HG02852 (cell line): ENCODE measurements around the gene NEU4.
"Not testable (repeated sequence)": the region's sequence is repeated elsewhere in the genome, so short reads cannot be mapped to it uniquely, and the experiment has no call there.

ENCODE experiments used
- ATAC-seq: cut with Tn5 transposase; IDR thresholded peaks from one replicate; pipeline ENCODE4 v1.9.1; 2021; ENCODE audit warnings: mild to moderate bottlenecking, moderate library complexity; ENCODE audit not compliant: unreplicated experiment

The NEU4 gene

DNA sequence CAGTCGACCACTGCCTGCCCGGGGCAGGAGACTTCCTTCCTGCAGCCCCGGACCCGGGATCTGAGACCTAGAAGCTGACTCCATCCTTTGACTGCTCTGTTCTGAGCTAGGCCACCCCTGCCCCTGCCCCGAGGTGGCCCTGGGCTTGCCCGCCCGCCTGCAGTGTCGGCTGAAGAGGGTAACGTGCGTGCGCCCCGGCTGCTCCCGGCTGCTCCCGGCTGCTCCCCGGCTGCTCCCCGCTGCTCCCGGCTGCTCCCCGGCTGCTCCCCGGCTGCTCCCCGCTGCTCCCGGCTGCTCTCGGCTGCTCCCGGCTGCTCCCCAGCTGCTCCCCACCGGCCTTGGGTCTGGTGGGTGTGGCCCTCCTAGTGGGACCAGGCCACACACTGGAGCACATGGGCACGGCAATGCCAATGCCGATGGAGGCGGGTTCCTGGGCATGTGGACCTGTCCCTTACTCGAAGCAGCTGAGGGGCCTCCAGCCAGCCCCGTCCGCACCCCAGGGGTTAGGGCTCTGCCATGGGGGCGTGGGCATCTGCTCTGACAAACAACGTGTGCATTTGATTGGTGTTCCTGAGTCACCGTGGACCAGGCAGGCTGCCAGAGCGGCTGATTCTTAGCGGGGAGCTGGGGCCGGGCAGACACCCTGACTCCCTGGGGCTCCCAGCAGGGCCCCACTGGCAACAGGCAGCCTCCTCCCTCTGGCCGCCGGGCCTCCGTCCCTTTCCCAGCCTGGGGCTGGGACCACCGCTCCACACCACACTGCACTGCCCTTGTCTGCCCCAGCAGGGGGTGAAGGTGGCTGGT lies 34.4 kb upstream of the NEU4 start:
- ATAC-seq: no peak

DNA sequence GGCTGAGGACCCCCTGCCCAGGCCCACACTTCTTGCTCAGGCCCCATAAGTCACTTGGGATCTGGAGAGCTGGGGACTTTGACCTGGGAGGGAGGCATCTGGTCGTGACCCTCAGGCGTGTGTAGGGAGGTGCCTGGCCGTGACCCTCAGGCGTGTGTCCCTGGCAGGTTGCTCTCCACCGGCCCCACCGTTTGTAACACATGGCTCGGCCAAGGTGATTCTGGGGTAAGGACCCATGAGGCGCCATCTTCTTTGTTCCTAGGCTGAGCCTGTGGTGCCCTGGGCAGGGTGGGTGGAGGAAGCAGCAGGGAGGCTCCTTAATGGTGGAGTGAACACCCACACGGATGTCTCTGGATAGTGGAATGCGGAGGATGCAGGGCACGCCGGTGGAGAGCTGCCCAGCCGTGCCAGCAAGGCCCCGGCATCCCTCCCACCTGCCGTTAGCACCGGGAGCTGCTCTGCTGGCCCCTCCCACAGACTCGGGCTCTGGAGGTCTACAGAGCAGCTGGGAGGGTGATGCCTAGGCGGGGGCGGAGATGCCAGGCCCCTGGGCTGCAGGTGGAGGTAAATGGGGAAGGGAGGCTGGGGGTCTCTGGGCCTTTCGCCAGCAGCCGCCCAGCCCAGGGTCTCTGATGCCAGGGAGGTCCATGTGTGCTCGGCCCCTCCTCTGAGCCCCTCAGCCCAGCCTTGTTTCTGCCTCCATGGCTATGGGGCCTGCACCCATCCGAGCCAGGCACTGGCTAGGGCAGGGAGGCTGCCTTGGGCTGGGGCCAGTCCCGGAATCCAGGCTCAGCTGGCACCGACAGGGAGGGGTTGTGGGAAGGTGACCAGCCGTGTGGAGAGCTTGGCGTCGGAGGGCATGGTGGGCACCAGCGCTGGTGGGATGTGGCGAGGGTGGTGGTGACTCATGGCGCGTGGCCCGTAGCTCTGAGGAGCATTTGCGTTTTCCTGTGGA lies 33.5 kb upstream of the NEU4 start:
- no peak for ATAC-seq

DNA sequence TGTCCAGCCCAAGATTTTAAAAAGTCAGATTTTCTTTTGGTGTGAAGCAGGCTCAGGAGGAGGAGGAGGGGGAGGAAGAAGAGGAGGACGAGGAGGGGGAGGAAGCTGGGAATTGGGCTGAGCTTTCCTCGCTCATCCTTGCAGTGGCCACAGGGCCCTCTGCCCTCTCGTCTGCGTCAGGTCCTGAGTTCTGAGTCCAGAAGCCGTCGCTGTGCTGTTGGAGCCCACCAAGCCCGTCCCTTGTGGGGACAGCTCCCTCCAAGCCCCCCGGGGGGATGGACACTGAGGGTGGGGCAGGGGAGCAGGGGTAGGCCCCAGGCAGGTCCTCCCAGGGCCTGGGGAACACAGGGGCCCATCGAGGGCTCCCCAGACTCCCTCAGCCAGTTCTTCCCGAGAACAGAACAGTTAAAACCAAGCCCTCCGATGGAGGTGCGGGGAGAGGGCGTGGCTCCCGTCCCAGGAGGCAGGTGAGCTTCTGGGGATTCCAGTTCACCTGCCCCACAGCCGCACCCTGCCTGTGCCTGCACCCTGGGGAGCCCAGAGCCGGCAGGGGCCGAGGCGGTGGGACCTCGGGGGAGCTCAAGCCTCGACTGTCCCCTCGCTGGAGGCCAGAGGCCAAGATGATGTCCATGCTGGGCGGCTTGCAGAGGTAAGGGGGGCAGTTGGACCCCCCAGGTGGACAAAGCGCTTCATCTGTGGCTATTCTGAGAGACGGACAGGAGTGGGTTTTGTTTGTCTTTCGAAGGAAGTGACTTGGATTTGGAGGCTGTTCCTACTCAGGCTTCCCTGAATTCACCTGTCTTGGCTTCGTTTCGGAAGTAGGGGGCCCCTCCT lies 32.4 kb upstream of the NEU4 start, which contains the start of gene GAL3ST2:
Gene GAL3ST2, plus strand, starts transcription at position 487 of the 834 bp plus-strand sequence. Its CDS starts 134 bp downstream, at position 621.
- ATAC-seq: no peak

DNA sequence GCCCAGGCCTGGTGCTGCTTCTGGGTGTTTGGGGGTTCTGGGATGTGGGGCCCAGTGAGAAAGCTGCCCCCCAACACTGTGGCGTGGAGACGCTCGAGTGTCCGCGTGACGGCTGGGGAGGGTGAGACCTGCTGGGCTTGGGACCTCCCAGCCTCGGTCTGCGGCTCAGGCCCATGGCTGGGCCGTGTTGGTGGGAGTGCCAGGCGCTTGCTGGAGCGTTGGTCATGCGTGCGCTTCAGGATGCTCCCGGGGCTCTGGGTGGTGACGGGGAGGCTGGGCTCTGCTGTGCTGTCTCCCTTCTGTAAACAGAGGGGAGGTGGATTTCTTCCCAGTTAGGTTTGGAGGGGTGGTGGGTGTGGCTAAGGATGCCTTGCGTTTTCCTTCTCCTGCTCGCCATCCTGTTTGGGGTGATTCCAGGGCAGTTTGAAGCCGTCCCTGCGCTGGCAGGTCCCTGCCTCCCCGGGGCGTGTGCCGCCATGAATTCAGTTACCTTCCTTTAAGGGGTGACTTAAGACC lies 31.8 kb upstream of the NEU4 start:
- ATAC-seq: no peak

DNA sequence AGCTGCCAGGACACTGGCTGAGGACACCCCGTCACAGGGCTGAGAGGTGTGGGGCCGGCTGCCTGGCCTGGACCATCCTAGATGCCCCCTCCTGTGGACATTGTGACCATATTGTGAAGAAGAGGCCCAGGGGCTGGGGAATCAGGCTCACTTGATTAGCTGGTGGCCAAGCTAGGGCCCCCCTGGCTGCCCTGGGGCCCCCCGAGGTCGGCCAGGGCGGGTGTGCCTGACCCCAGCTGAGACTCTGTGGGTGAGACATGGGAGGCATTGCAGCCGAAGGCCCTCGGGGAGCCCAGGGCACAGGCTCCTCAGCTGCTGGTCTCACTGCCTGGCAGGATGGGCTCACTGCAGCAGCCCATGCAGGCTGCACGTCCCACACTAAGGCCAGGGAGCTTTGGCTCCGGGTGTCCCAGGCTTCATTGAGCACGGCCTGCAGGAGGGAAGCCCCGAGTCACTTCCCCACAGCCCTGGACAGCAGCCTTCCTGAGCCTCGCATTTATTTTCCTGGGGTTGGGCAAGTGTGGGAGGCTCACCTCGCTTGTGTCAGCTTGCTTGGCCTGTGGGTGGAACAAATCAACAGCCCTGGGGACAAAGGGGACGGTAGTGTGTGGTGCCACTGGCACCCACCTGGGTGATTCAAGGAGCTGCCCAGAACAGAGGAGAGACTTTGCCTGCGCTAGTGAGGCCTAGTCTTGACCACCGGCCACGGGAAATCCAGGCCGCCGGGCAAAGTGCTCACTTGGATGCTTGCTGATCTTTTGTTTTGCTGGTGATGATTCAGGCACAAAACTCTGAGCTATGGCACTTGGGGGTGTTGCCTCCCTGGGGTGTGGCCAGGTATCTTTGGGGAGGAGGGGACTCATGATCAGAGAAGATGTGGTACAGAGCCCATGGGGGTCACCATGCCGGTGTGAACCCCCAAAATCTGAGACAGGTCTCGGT lies 31.0 kb upstream of the NEU4 start:
- ATAC-seq: no peak

DNA sequence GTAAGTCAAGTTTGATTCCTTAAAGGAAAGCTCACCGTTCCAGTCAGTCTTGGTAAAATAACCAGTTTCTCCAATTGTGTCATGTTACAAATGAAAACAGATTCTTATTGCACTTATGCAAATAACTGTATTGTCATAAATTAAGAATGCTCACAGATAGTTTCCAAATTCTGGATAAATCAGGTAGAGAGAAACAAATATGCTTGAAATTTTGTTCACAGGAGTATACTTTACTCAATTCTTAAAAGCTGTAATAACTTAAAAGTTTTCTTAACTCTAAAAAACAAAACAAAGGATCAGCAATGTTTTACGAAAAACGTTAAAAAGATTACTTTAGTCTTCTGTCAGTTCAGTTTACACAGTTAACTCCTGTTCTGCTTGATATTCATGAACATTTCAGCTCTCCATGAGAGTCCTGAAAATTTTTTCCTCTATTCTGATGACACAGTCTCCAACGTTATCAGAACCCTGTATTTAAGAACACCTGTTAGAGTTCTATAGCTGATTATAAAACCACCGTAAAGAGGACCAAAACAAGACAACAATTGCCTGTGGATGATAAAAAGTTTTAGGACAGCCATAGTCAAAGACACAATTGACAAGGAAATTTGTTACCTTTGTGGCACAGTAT lies 27.9 kb upstream of the NEU4 start:
- no peak for ATAC-seq

DNA sequence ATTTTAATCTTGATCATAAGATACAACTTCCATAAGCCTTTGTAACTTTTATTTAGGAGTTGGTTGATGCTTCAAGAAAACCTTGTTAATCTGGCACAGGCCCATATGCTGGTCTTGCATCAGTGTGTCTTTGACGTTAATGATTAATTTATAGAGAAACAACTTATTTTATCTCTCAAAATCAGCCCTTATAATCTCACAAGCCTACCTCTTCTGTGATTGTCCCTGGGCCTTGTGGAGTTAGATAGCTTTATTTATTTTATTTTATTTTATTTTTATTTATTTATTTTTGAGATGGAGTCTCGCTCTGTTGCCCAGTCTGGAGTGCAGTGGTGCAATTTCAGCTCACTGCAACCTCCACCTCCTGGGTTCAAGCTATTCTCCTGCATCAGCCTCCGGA lies 26.9 kb upstream of the NEU4 start:
- not testable (repeated sequence) for ATAC-seq

DNA sequence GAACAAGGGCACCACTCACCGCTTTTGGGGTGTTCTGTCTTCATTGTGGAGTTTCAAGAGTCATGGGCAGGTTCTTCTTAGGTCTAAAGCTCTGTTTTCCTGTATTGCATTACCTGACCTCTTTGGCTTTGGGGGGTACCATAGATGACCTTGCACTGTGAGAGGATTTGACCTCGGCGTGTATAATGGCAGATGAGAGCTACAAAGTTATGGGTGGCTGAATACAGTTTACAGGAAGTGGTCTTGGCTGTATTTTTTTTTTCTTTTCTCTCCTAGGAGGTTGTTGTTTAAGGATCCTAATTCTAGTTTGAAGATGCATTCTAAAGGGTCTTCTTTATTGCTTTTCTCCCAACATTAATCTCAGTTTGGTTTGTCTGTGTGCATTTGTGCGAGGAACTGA lies 20.9 kb upstream of the NEU4 start:
- ATAC-seq: no peak

DNA sequence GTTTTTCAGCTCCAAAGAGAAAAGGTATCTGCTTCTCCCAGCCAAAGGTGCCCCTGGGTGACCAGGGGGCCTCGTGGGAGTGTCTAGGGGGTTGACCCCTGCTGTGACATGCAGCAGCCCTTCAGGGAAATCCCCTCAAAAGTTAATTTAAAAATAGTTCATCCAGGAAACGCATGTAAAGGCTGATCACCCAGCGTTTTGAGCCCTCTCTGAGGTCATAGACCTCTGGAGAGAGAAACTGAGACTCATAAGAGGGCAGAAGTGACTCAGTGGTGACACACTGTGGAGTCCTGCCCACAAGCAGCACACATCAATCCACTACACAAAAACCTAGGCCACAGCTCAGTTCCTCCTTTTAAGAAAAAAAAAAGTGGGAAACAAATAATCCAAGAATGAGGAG lies 20.4 kb upstream of the NEU4 start:
- ATAC-seq: no peak

DNA sequence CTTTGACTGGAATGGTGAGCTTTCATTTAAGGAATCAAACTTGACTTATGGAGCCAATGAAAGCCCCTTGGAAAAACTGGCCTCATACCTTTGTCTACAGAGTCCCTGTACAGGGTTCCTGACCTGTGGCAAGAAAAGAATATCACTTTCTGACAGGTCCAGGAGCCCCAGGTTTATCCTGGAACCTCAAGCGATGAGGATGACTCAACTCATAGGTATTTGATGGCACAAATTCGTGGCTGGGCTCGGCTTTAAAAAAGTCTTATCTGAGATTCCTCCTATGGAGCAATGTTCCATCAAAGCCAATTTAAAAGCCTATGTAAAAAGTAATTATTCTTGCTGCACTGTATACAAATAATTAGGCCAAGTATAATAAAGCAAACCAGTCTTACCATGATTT lies 17.6 kb upstream of the NEU4 start:
- ATAC-seq: not testable (repeated sequence)

DNA sequence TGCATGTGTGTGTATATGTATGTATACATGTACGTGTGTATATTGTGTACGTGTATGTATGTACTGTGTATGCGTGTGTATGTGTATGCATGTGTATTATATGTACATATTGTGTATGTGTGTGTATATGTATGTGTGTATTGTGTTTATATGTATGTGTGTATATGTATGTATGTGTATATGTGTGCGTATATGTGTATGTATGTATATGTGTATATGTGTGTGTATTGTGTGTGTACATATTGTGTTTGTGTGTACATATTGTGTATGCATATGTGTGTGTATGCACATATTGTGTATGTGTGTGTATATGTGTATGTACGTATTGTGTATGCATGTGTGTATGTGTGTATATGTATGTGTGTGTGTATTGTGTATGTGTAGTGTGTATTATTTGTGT lies 15.6 kb upstream of the NEU4 start:
- no peak for ATAC-seq

DNA sequence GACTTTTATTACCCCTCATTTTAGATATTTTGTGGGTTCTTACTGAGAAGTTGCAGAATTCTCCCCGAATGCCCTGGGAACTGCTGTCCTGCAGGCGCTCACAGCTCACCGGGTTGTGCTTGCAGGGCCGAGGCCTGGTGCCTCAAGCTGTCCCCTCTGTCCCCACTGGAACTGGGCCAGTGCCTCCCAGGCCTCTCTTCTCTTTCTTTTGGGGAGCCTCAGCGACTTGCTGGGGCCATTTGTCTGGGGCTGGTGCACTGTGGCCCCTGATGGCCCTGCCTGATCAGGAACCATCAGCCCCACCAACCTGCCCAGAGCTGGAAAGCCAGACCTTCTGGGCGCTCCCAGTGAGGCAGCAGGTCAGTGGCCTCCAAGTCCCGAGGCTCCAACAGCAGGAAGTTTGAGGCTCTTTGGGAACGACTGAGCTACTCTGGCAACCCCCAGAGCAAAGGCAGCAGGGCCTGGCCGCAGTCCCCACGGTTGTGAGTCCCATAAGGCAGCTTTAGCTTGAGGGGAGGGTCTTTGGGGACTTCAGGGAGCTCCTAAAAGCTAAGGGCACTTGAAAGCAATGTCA lies 14.7 kb upstream of the NEU4 start:
- ATAC-seq: no peak

DNA sequence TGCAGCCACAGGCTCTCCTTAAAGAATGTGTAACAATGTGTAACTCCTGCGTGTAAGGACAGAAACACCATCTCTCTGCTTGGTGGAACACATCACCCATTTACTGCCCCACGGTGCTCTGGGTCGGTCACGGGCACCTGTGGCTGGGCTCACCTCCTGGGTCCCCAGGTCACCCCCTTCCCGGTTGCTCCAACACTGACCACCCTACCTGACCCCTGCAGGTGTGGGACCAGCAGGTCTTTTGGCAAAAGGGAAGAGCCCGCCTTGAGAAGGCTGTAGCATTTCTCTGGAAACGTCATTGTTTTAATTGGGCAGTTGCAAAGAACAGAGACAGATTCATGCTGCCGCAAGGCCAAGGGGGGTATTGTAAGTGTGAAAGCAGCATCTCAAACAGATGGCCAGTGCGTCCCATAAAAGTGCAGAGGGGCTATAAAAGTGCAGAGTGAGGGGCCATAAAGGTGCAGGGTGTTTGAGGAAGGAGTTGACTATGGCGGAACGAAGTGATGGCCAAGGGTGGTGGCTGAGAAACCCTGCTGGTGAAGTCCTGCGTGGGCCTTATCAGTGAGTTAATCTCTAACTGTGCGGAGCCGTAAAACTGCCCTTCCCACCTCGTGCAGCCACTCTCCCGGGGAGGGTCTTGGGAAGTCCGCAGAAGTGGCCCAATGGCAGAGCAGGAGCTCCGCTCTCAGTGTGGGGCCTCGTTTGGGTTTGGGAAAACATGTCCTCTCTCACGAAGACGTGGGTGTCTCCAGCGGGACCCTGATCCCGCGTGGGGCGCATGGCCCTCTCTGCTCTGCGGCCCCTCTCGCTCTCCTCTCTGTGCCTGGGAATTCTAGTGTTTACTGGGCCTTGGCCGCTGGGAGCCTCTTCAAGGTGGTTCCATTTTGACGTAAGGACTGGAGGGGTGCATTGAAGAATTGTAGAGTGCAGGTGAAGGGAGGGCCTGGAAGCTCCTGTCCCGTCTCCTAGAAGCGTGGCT lies 13.7 kb upstream of the NEU4 start:
- no peak for ATAC-seq

DNA sequence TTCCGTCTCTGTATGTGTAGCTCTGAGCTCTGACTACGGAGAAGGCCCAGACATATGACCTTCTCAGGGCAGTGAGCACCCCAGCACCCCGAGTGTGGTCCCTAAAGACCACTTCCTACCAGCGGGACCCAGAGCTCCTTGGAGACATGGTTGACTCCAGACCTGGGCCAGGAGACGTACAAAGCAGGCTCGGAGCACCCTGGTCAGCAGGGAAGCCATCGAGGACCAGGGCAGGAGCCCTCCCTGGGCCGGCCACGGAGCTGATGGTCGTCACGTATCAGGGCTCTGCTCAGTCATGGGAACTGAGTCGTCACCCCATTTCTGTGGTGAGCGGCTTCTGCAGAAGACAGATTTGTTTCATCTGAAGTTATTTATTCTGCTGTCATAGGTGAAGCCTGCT lies 12.8 kb upstream of the NEU4 start:
- no peak for ATAC-seq

DNA sequence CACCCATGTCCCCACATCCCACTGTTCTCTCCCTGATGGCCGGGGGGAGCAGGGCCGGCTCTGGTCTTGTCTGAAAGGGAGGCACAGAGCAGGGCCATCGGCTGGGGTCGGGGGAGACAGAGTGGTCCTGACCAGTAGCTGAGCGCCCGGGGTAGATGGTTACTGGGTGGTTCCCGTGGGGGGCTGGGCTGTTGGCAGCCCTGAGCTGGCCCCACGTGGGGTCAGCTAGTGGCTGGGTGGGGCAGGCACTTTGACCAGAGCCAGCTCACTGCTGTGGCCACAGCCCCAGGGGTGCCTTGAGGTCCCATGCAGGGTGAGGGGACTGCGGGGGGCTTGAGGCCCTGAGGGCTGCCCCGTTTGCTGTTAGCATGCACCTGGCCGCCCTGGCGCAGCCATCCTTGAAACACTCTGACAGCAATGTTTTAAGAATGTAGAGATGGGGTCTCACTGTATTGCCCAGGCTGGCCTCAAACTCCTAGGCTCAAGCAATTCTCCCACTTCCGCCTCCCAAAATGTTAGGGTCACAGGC lies 12.3 kb upstream of the NEU4 start:
- ATAC-seq: no peak

DNA sequence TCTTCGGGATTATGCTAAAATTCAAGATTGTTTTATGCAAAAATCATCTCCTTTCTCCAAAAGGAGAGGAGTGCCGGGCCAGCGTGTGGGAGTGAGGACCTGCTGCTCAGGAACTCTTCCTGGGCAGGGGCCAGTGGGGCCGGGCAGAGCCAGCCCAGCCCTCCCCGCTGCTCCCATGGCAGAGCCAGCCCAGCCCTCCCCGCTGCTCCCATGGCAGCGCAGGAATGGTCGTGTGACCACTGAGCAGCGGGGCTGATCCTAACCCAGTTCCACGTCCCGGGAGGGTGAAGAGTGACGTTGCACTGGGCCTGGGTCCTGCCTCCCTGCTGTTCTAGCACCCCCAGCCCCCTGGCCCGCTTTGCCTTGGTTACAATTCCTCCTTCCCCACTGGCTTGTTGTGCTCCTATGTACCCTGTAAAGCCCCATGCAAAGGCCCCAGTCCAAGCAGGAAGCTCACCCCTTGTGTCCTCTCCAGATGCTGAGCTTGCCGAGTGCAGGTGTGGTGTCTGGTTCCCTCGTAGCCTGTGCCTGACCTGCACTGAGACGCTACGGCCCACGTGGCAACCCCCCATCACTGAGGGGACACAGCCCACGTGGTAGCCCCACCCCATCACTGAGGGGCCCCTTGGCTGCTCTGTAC lies 11.4 kb upstream of the NEU4 start:
- no peak for ATAC-seq

DNA sequence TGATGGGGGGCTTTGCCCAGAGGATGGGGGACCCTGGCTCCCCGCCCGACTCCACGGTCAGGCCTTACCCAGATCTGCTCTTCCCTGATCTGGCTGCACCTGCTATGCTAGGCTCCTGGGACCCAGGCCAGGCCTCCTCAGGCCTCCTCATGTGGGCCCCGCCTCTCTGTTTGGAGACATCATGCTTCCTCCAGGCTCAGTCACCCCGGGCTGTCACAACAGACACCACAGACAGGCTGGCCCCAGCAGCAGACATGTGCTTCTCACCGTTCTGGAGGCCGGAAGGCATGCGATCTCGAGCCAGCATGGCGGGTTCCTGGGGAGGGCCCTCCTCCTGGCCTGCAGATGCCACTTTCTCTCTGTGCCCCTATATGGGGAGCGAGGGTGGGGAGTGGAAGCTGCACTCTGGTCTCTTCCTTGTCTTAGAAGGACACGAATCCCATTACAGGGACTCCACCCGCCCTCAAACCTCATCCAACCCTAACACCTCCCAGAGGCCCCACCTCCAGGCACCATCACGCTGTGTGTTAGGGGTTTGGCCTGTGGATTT lies 10.8 kb upstream of the NEU4 start:
- no peak for ATAC-seq
